Measurements from ENCODE around the gene ALG8.

- TF ChIP-seq, protein P1, sequence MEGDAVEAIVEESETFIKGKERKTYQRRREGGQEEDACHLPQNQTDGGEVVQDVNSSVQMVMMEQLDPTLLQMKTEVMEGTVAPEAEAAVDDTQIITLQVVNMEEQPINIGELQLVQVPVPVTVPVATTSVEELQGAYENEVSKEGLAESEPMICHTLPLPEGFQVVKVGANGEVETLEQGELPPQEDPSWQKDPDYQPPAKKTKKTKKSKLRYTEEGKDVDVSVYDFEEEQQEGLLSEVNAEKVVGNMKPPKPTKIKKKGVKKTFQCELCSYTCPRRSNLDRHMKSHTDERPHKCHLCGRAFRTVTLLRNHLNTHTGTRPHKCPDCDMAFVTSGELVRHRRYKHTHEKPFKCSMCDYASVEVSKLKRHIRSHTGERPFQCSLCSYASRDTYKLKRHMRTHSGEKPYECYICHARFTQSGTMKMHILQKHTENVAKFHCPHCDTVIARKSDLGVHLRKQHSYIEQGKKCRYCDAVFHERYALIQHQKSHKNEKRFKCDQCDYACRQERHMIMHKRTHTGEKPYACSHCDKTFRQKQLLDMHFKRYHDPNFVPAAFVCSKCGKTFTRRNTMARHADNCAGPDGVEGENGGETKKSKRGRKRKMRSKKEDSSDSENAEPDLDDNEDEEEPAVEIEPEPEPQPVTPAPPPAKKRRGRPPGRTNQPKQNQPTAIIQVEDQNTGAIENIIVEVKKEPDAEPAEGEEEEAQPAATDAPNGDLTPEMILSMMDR (IDR thresholded peaks at IDR 0.05) = no peak
- TF ChIP-seq POLR2A (IDR thresholded peaks at IDR 0.05) = no peak
These were observed 29.1 kb downstream of the ALG8 start for GRCh38 chr11:78110351-78110750.
